ENCODE results near the gene REC8. TPM values are rescaled to one million over a fixed set of nuclear protein-coding genes. Genes with fewer than 3 reads are reported as not detected.

REC8 gene

DNA sequence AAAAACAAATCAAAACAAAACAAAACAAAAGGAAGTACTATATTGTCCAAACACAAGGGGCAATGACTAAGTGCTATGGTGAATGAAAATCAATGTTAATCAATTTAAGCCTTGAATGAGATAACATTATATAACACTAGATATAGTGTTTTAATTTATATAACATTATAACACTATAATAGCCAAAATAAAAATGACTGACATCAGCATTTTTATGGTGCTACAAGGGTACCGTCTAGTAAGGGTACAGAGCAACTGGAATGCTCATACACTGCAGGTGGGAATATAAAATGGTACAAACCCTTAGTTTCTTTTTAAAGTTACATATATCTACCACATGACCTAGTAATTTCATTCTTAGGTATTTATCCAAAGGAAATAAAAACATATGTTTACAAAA is 54.6 kb downstream of the REC8 start:
- Histone ChIP-seq H3K4ac (ENCODE audit: low read depth in 1 of 2, low read length in 2 of 2) (no peak overlapping the region), H3K18ac (ENCODE audit: low read depth in 1 of 2, low read length in 2 of 2) (no peak overlapping the region), H3K4me1 (ENCODE audit: control insufficient read depth, insufficient read depth, low read depth, low read length) (peaks cover 8% of the 10 kb centered on the region), H3K27me3 (ENCODE audit: control insufficient read depth in 1 of 2, insufficient read depth in 1 of 2, low read length in 2 of 2) (no peaks in the 10 kb centered on the region), H2BK5ac (ENCODE audit: low read depth, low read length, poor library complexity, severe bottlenecking) (no peak overlapping the region), H3K14ac (ENCODE audit: low read length in 2 of 2) (no peak overlapping the region), H3K4me3 (ENCODE audit: insufficient read depth in 1 of 2, low read depth in 1 of 2, low read length in 2 of 2) (no peak overlapping the region), H4K8ac (ENCODE audit: low read length) (no peak overlapping the region), H3K23ac (ENCODE audit: low read length in 2 of 2) (no peak overlapping the region), H4K91ac (ENCODE audit: low read length) (no peak overlapping the region), H3K36me3 (ENCODE audit: control insufficient read depth in 1 of 2, insufficient read depth in 2 of 2, low read depth in 1 of 2, low read length in 2 of 2) (peaks cover 9 to 38% of the 10 kb centered on the region in 2 experiments), H2AK5ac (ENCODE audit: low read length, severe bottlenecking) (no peak overlapping the region), H3K79me1 (replicated peaks; ENCODE audit: low read length, poor library complexity, severe bottlenecking) (peaks cover 3% of the 10 kb centered on the region), H3K4me2 (ENCODE audit: low read length, poor library complexity, severe bottlenecking) (no peak overlapping the region), H3K9ac (ENCODE audit: low read length) (no peak overlapping the region), H2BK15ac (ENCODE audit: low read depth, poor library complexity, severe bottlenecking) (no peak overlapping the region), H2BK120ac (ENCODE audit: low read depth, low read length) (no peak overlapping the region), H2BK12ac (ENCODE audit: low read length in 2 of 2) (no peak overlapping the region), H2AFZ (ENCODE audit: low read depth, low read length) (no peak overlapping the region), H3K27ac (ENCODE audit: low read length, poor library complexity, severe bottlenecking) (no peak overlapping the region), H3K9me3 (ENCODE audit: control insufficient read depth, low read length) (no peaks in the 10 kb centered on the region)
- no peak for DNase-seq
- no CpG with 5 or more reads among the region's 1 CpG for WGBS

DNA sequence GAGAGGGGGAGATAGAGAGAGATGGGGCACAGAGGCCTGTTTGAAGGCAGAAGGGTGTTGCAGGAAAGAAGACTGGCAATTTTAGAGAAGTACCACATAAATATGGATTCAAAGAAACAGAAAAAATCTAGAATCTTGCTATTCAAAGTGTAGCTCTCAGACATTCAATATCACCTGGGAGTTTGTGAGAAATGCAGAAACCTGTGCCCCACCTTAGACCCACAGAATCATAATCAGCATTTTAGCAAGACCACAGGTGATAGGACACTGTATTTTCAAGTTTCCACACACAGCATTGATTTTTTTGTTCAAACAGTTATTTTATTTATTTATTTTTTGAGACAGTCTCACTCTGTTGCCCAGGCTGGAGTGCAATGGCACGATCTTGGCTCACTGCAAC is 57.0 kb downstream of the REC8 start:
- Histone ChIP-seq H3K27me3 (ENCODE audit: control insufficient read depth in 1 of 2, insufficient read depth in 1 of 2, low read length in 2 of 2) (no peaks in the 10 kb centered on the region), H3K79me1 (replicated peaks; ENCODE audit: low read length, poor library complexity, severe bottlenecking) (peaks cover 5% of the 10 kb centered on the region), H3K27ac (ENCODE audit: low read length, poor library complexity, severe bottlenecking) (no peak overlapping the region), H3K23ac (ENCODE audit: low read length in 2 of 2) (no peak overlapping the region), H3K9me3 (ENCODE audit: control insufficient read depth, low read length) (no peaks in the 10 kb centered on the region), H4K91ac (ENCODE audit: low read length) (no peak overlapping the region), H3K14ac (ENCODE audit: low read length in 2 of 2) (no peak overlapping the region), H2BK15ac (ENCODE audit: low read depth, poor library complexity, severe bottlenecking) (no peak overlapping the region), H2AK5ac (ENCODE audit: low read length, severe bottlenecking) (no peak overlapping the region), H3K4me3 (ENCODE audit: insufficient read depth in 1 of 2, low read depth in 1 of 2, low read length in 2 of 2) (no peak overlapping the region), H2AFZ (ENCODE audit: low read depth, low read length) (no peak overlapping the region), H3K18ac (ENCODE audit: low read depth in 1 of 2, low read length in 2 of 2) (no peak overlapping the region), H3K4ac (ENCODE audit: low read depth in 1 of 2, low read length in 2 of 2) (no peak overlapping the region), H3K4me1 (ENCODE audit: control insufficient read depth, insufficient read depth, low read depth, low read length) (peaks cover 14% of the 10 kb centered on the region), H2BK5ac (ENCODE audit: low read depth, low read length, poor library complexity, severe bottlenecking) (no peak overlapping the region), H2BK120ac (ENCODE audit: low read depth, low read length) (no peak overlapping the region), H2BK12ac (ENCODE audit: low read length in 2 of 2) (no peak overlapping the region), H3K9ac (ENCODE audit: low read length) (no peak overlapping the region), H3K36me3 (ENCODE audit: control insufficient read depth in 1 of 2, insufficient read depth in 2 of 2, low read depth in 1 of 2, low read length in 2 of 2) (peaks cover 9 to 38% of the 10 kb centered on the region in 2 experiments), H3K4me2 (ENCODE audit: low read length, poor library complexity, severe bottlenecking) (no peak overlapping the region), H4K8ac (ENCODE audit: low read length) (no peak overlapping the region)
- 55% methylated on average over 1 of the region's 1 CpG for WGBS
- no peak for DNase-seq

Small RNA genes lying within 50 kb of the gene (small RNA-seq; reads per million reads assigned to genes)
- gene AL136295.4 (ENCODE audit: low read depth) (not detected), gene CHMP4A (ENCODE audit: low read depth) (not detected), gene IPO4 (ENCODE audit: low read depth) (not detected), gene IRF9 (ENCODE audit: low read depth) (not detected), gene MDP1 (ENCODE audit: low read depth) (not detected), gene RNA5SP383 (ENCODE audit: low read depth) (2.3 reads per million)

All from mesenchymal stem cell (in vitro differentiated cells and primary cell).